ENCODE results near the gene HOXD4. TPM values are rescaled to one million over a fixed set of nuclear protein-coding genes. Genes with fewer than 3 reads are reported as not detected.

HOXD4 gene
- total RNA-seq, 1 experiment from 2014 or later = 0.61 TPM

GRCh38 chr2:176170602-176171305 lies 19.4 kb downstream of the HOXD4 start:
- Histone ChIP-seq H3K27me3 (ENCODE audit: insufficient read depth, low read length) (no peaks in the 10 kb centered on the region), H3K36me3 (ENCODE audit: control insufficient read depth in 1 of 2, insufficient read depth in 2 of 2, low read length in 2 of 2) (no peaks in the 10 kb centered on the region), H3K9me3 (ENCODE audit: control insufficient read depth in 1 of 2, insufficient read depth in 1 of 2, low read depth in 1 of 2, low read length in 2 of 2) (no peaks in the 10 kb centered on the region), H3K9me2 (ENCODE audit: insufficient read depth) (no peaks in the 10 kb centered on the region), H2AFZ (ENCODE audit: low read depth, low read length, poor library complexity, severe bottlenecking) (no peak overlapping the region), H3K4me2 (ENCODE audit: low read length) (no peak overlapping the region), H4K20me1 (ENCODE audit: insufficient read depth) (no peaks in the 10 kb centered on the region), H3K4me3 (replicated peaks in 1 of 2; ENCODE audit: low read depth in 1 of 2, low read length in 2 of 2) (no peak overlapping the region), H3K4me1 (ENCODE audit: control insufficient read depth in 1 of 2, insufficient read depth in 2 of 2, low read length in 2 of 2) (no peaks in the 10 kb centered on the region), H3K27ac (ENCODE audit: low read depth, low read length) (no peak overlapping the region), H3K79me2 (ENCODE audit: insufficient read depth, low read length) (no peaks in the 10 kb centered on the region), H3K9ac (ENCODE audit: low read length) (no peak overlapping the region)
- ATAC-seq (no peak), DNase-seq (ENCODE audit: low read depth, low spot score) (no peak)
- TF ChIP-seq ZFX (IDR thresholded peaks at IDR 0.05) (no peak), RAD21 (IDR thresholded peaks at IDR 0.05; ENCODE audit: low read depth) (no peak), EZH2 (IDR thresholded peaks at IDR 0.05) (no peak), POLR2AphosphoS5 (IDR thresholded peaks at IDR 0.05; ENCODE audit: low read depth, low read length) (no peak), MAX (IDR thresholded peaks at IDR 0.05) (no peak)
- TF ChIP-seq, protein P1, sequence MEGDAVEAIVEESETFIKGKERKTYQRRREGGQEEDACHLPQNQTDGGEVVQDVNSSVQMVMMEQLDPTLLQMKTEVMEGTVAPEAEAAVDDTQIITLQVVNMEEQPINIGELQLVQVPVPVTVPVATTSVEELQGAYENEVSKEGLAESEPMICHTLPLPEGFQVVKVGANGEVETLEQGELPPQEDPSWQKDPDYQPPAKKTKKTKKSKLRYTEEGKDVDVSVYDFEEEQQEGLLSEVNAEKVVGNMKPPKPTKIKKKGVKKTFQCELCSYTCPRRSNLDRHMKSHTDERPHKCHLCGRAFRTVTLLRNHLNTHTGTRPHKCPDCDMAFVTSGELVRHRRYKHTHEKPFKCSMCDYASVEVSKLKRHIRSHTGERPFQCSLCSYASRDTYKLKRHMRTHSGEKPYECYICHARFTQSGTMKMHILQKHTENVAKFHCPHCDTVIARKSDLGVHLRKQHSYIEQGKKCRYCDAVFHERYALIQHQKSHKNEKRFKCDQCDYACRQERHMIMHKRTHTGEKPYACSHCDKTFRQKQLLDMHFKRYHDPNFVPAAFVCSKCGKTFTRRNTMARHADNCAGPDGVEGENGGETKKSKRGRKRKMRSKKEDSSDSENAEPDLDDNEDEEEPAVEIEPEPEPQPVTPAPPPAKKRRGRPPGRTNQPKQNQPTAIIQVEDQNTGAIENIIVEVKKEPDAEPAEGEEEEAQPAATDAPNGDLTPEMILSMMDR (IDR thresholded peaks at IDR 0.05 in 2 of 3, conservative IDR thresholded peaks at IDR 0.05 in 1 of 3; ENCODE audit: borderline replicate concordance in 1 of 3, insufficient read depth in 1 of 3, low read depth in 2 of 3, low read length in 2 of 3) = no peak
- intact Hi-C loops (cut with micrococcal nuclease) = no loop called here
- POLR2A ChIA-PET = no interaction called here
- no TSS peak for BruUV-seq (replicated peaks)
- RAD21 ChIA-PET (ENCODE audit: low non-redundant PET in 1 of 2, low total read pairs in 2 of 2, uncharacterized antibody in 2 of 2, unreplicated experiment in 2 of 2) = no interaction called here
- CTCF ChIA-PET = no interaction called here

- Histone ChIP-seq H3K36me3 (ENCODE audit: control insufficient read depth in 1 of 2, insufficient read depth in 2 of 2, low read length in 2 of 2) (no peaks in the 10 kb centered on the region), H3K4me3 (replicated peaks in 1 of 2; ENCODE audit: low read depth in 1 of 2, low read length in 2 of 2) (no peak overlapping the region), H3K4me1 (ENCODE audit: control insufficient read depth in 1 of 2, insufficient read depth in 2 of 2, low read length in 2 of 2) (no peaks in the 10 kb centered on the region), H3K27ac (ENCODE audit: low read depth, low read length) (no peak overlapping the region), H3K4me2 (ENCODE audit: low read length) (no peak overlapping the region), H3K79me2 (ENCODE audit: insufficient read depth, low read length) (no peaks in the 10 kb centered on the region), H2AFZ (ENCODE audit: low read depth, low read length, poor library complexity, severe bottlenecking) (no peak overlapping the region), H3K9ac (ENCODE audit: low read length) (no peak overlapping the region), H4K20me1 (ENCODE audit: insufficient read depth) (no peaks in the 10 kb centered on the region), H3K27me3 (ENCODE audit: insufficient read depth, low read length) (no peaks in the 10 kb centered on the region), H3K9me3 (ENCODE audit: control insufficient read depth in 1 of 2, insufficient read depth in 1 of 2, low read depth in 1 of 2, low read length in 2 of 2) (no peaks in the 10 kb centered on the region), H3K9me2 (ENCODE audit: insufficient read depth) (no peaks in the 10 kb centered on the region)
- POLR2A ChIA-PET = no interaction called here
- CTCF ChIA-PET = no interaction called here
- intact Hi-C loops (cut with micrococcal nuclease) = no loop called here
- DNase-seq (ENCODE audit: low read depth, low spot score) = no peak
- RAD21 ChIA-PET (ENCODE audit: low non-redundant PET in 1 of 2, low total read pairs in 2 of 2, uncharacterized antibody in 2 of 2, unreplicated experiment in 2 of 2) = no interaction called here
- no TSS peak for BruUV-seq (replicated peaks)
- ATAC-seq = no peak
- TF ChIP-seq EZH2phosphoT487 (IDR thresholded peaks at IDR 0.05; ENCODE audit: borderline replicate concordance) (no peak), CEBPB (IDR thresholded peaks at IDR 0.05; ENCODE audit: low read depth) (no peak), CBX3 (IDR thresholded peaks at IDR 0.05; ENCODE audit: low read depth) (no peak), YY1 (IDR thresholded peaks at IDR 0.05; ENCODE audit: extremely low read depth, insufficient replicate concordance, low read depth, low read length) (no peak), ELF1 (IDR thresholded peaks at IDR 0.05; ENCODE audit: borderline replicate concordance, low read depth) (no peak), ZFX (IDR thresholded peaks at IDR 0.05) (no peak), TCF7L2 (IDR thresholded peaks at IDR 0.05; ENCODE audit: borderline replicate concordance, extremely low read depth, insufficient read depth, insufficient read length) (no peak), MAX (IDR thresholded peaks at IDR 0.05) (no peak)
- TF ChIP-seq, protein P1 (IDR thresholded peaks at IDR 0.05 in 2 of 3, conservative IDR thresholded peaks at IDR 0.05 in 1 of 3; ENCODE audit: borderline replicate concordance in 1 of 3, insufficient read depth in 1 of 3, low read depth in 2 of 3, low read length in 2 of 3) = no peak
Observed at GRCh38 chr2:176171351-176172006, 20.1 kb downstream of the HOXD4 start.
